ENCODE data around the gene SNN.

SNN gene

GRCh38 chr16:11667221-11667823 lies 933 bp upstream of the SNN start:
- no peak for DNase-seq (ENCODE audit: low read depth, low spot score)

GRCh38 chr16:11668623-11669379 lies 546 bp downstream of the SNN start:
- DNase-seq (ENCODE audit: low read depth, low spot score) = no peak

- no peak for DNase-seq (ENCODE audit: low read depth, low spot score)
Measured at GRCh38 chr16:11669380-11670146, 1.3 kb downstream of the SNN start.

GRCh38 chr16:11670171-11671131 lies 2.2 kb downstream of the SNN start:
- DNase-seq (ENCODE audit: low read depth, low spot score) = no peak

GRCh38 chr16:11671271-11671670 lies 3.0 kb downstream of the SNN start:
- DNase-seq (ENCODE audit: low read depth, low spot score) = no peak

GRCh38 chr16:11671676-11672075 lies 3.4 kb downstream of the SNN start:
- DNase-seq (ENCODE audit: low read depth, low spot score) = no peak

GRCh38 chr16:11672206-11673090 lies 4.2 kb downstream of the SNN start:
- DNase-seq (ENCODE audit: low read depth, low spot score) = no peak

GRCh38 chr16:11673091-11674000 lies 5.1 kb downstream of the SNN start:
- DNase-seq (ENCODE audit: low read depth, low spot score) = no peak

- DNase-seq (ENCODE audit: low read depth, low spot score) = no peak
Measured at GRCh38 chr16:11674001-11674817, 6.0 kb downstream of the SNN start.

- no peak for DNase-seq (ENCODE audit: low read depth, low spot score)
Measured at GRCh38 chr16:11674818-11675560, 6.7 kb downstream of the SNN start.

GRCh38 chr16:11675561-11676511 lies 7.6 kb downstream of the SNN start:
- no peak for DNase-seq (ENCODE audit: low read depth, low spot score)

- DNase-seq (ENCODE audit: low read depth, low spot score) = no peak
Measured at GRCh38 chr16:11676799-11677198, 8.5 kb downstream of the SNN start.

- DNase-seq (ENCODE audit: low read depth, low spot score) = no peak
Measured at GRCh38 chr16:11677451-11677951, 9.2 kb downstream of the SNN start.

GRCh38 chr16:11677959-11678881 lies 10.0 kb downstream of the SNN start:
- DNase-seq (ENCODE audit: low read depth, low spot score) = no peak

- DNase-seq (ENCODE audit: low read depth, low spot score) = no peak
Measured at GRCh38 chr16:11679250-11679649, 11.0 kb downstream of the SNN start.

All from smooth muscle cell of the brain vasculature (primary cell).